ENCODE measurements around the gene DGKA. TPM values are rescaled to one million over a fixed set of nuclear protein-coding genes. Genes with fewer than 3 reads are reported as not detected.
A peak's percentile ranks its signal among the peaks of the same experiment; 100 is the strongest.

Gene DGKA
- total RNA-seq, 1 donor from 2014 or later: 108 TPM

GRCh38 chr12:55972042-55972441 is 41.1 kb downstream of the DGKA start:
- no peaks in the 10 kb centered on the region for H3K27me3 Mint-ChIP-seq (ENCODE audit: low read depth, unreplicated experiment)
- peaks cover 50% of the 10 kb centered on the region for H3K79me2 ChIP-seq (ENCODE audit: insufficient read depth, low read length)
- H3K27ac Mint-ChIP-seq (ENCODE audit: unreplicated experiment): no peak overlapping the region
- no peak overlapping the region for H3K9ac ChIP-seq (ENCODE audit: low read length)
- H3K9me3 Mint-ChIP-seq (ENCODE audit: unreplicated experiment): no peaks in the 10 kb centered on the region
- H3K9me3 ChIP-seq (ENCODE audit: insufficient read depth, low read depth, low read length): no peaks in the 10 kb centered on the region
- peaks cover 20% of the 10 kb centered on the region for H3K4me1 ChIP-seq (ENCODE audit: insufficient read depth, low read length)
- peaks cover 2% of the 10 kb centered on the region for H3K36me3 Mint-ChIP-seq (ENCODE audit: low read depth, unreplicated experiment)
- TF ChIP-seq, protein P1, sequence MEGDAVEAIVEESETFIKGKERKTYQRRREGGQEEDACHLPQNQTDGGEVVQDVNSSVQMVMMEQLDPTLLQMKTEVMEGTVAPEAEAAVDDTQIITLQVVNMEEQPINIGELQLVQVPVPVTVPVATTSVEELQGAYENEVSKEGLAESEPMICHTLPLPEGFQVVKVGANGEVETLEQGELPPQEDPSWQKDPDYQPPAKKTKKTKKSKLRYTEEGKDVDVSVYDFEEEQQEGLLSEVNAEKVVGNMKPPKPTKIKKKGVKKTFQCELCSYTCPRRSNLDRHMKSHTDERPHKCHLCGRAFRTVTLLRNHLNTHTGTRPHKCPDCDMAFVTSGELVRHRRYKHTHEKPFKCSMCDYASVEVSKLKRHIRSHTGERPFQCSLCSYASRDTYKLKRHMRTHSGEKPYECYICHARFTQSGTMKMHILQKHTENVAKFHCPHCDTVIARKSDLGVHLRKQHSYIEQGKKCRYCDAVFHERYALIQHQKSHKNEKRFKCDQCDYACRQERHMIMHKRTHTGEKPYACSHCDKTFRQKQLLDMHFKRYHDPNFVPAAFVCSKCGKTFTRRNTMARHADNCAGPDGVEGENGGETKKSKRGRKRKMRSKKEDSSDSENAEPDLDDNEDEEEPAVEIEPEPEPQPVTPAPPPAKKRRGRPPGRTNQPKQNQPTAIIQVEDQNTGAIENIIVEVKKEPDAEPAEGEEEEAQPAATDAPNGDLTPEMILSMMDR (IDR thresholded peaks at IDR 0.05; ENCODE audit: insufficient read depth, low read depth, low read length): no peak
- no peak for TF ChIP-seq EZH2 (IDR thresholded peaks at IDR 0.05; ENCODE audit: insufficient read depth, low read length)
- peak overlapping the region; percentile 98 for H3K4me2 ChIP-seq (ENCODE audit: low read length)
- H3K4me3 ChIP-seq (ENCODE audit: insufficient read depth, low read depth, low read length): no peak overlapping the region
- no peak for FAIRE-seq
- peak overlapping the region; percentile 93 for H3K27ac ChIP-seq (ENCODE audit: low read depth, low read length)
- H3K27me3 ChIP-seq (ENCODE audit: insufficient read depth, low read length): no peaks in the 10 kb centered on the region
- no peak overlapping the region for H3K4me3 Mint-ChIP-seq (ENCODE audit: unreplicated experiment)
- H4K20me1 ChIP-seq (ENCODE audit: insufficient read depth, low read length): peaks cover 18% of the 10 kb centered on the region
- H3K36me3 ChIP-seq (ENCODE audit: insufficient read depth, low read length): no peaks in the 10 kb centered on the region
- peaks cover 19% of the 10 kb centered on the region for H3K4me1 Mint-ChIP-seq (ENCODE audit: low read depth, unreplicated experiment)
- DNase-seq (ENCODE audit: low read depth): peak; percentile 63
- H2AFZ ChIP-seq (ENCODE audit: low read depth, low read length): no peak overlapping the region

DNA sequence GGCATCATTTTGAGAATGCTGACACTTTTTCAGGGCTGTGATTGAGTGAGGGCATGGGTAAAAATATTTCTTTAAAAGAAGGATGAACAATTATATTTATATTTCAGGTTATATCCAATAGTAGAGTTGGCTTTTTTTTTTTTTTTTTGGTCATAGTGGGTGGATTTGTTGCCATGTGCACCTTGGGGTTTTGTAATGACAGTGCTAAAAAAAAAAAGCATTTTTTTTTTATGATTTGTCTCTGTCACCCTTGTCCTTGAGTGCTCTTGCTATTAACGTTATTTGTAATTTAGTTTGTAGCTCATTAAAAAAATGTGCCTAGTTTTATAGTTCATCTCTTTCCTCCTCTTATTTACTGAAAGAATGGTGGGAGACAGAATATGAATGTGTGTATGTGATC is 41.5 kb downstream of the DGKA start:
- peaks cover 22% of the 10 kb centered on the region for H4K20me1 ChIP-seq (ENCODE audit: insufficient read depth, low read length)
- TF ChIP-seq, protein P1 (IDR thresholded peaks at IDR 0.05; ENCODE audit: insufficient read depth, low read depth, low read length): no peak
- H2AFZ ChIP-seq (ENCODE audit: low read depth, low read length): no peak overlapping the region
- peak overlapping the region; percentile 93 for H3K9ac ChIP-seq (ENCODE audit: low read length)
- peaks cover 2% of the 10 kb centered on the region for H3K36me3 Mint-ChIP-seq (ENCODE audit: low read depth, unreplicated experiment)
- no peaks in the 10 kb centered on the region for H3K9me3 ChIP-seq (ENCODE audit: insufficient read depth, low read depth, low read length)
- H3K27me3 ChIP-seq (ENCODE audit: insufficient read depth, low read length): no peaks in the 10 kb centered on the region
- H3K36me3 ChIP-seq (ENCODE audit: insufficient read depth, low read length): no peaks in the 10 kb centered on the region
- H3K4me1 Mint-ChIP-seq (ENCODE audit: low read depth, unreplicated experiment): peaks cover 19% of the 10 kb centered on the region
- DNase-seq (ENCODE audit: low read depth): no peak
- H3K4me3 ChIP-seq (ENCODE audit: insufficient read depth, low read depth, low read length): peak overlapping the region; percentile 74
- H3K27me3 Mint-ChIP-seq (ENCODE audit: low read depth, unreplicated experiment): no peaks in the 10 kb centered on the region
- peaks cover 16% of the 10 kb centered on the region for H3K4me1 ChIP-seq (ENCODE audit: insufficient read depth, low read length)
- FAIRE-seq: no peak
- peak overlapping the region; percentile 98 for H3K4me2 ChIP-seq (ENCODE audit: low read length)
- no peak overlapping the region for H3K27ac Mint-ChIP-seq (ENCODE audit: unreplicated experiment)
- H3K79me2 ChIP-seq (ENCODE audit: insufficient read depth, low read length): peaks cover 50% of the 10 kb centered on the region
- no peaks in the 10 kb centered on the region for H3K9me3 Mint-ChIP-seq (ENCODE audit: unreplicated experiment)
- peak overlapping the region; percentile 93 for H3K27ac ChIP-seq (ENCODE audit: low read depth, low read length)
- no peak overlapping the region for H3K4me3 Mint-ChIP-seq (ENCODE audit: unreplicated experiment)

GRCh38 chr12:55972911-55973598 is 42.1 kb downstream of the DGKA start:
- peaks cover 28% of the 10 kb centered on the region for H4K20me1 ChIP-seq (ENCODE audit: insufficient read depth, low read length)
- peaks cover 12% of the 10 kb centered on the region for H3K4me1 ChIP-seq (ENCODE audit: insufficient read depth, low read length)
- H3K36me3 ChIP-seq (ENCODE audit: insufficient read depth, low read length): no peaks in the 10 kb centered on the region
- peak overlapping the region; percentile 98 for H3K4me2 ChIP-seq (ENCODE audit: low read length)
- H2AFZ ChIP-seq (ENCODE audit: low read depth, low read length): peak overlapping the region; percentile 70
- Mint-ChIP-seq H3K9me3 (ENCODE audit: unreplicated experiment) (no peaks in the 10 kb centered on the region), H3K27me3 (ENCODE audit: low read depth, unreplicated experiment) (no peaks in the 10 kb centered on the region), H3K27ac (ENCODE audit: unreplicated experiment) (no peak overlapping the region), H3K4me3 (ENCODE audit: unreplicated experiment) (no peak overlapping the region), H3K4me1 (ENCODE audit: low read depth, unreplicated experiment) (peaks cover 17% of the 10 kb centered on the region), H3K36me3 (ENCODE audit: low read depth, unreplicated experiment) (peaks cover 2% of the 10 kb centered on the region)
- TF ChIP-seq, protein P1 (IDR thresholded peaks at IDR 0.05; ENCODE audit: insufficient read depth, low read depth, low read length): no peak
- no peak for TF ChIP-seq EZH2 (IDR thresholded peaks at IDR 0.05; ENCODE audit: insufficient read depth, low read length)
- H3K27ac ChIP-seq (ENCODE audit: low read depth, low read length): peak overlapping the region; percentile 93
- peak overlapping the region; percentile 74 for H3K4me3 ChIP-seq (ENCODE audit: insufficient read depth, low read depth, low read length)
- no peaks in the 10 kb centered on the region for H3K9me3 ChIP-seq (ENCODE audit: insufficient read depth, low read depth, low read length)
- peak overlapping the region; percentile 93 for H3K9ac ChIP-seq (ENCODE audit: low read length)
- FAIRE-seq (peak; percentile 29), DNase-seq (ENCODE audit: low read depth) (peak; percentile 60)
- H3K27me3 ChIP-seq (ENCODE audit: insufficient read depth, low read length): no peaks in the 10 kb centered on the region
- peaks cover 50% of the 10 kb centered on the region for H3K79me2 ChIP-seq (ENCODE audit: insufficient read depth, low read length)
